ENCODE data around the gene TRPC1.

TRPC1 gene

DNA sequence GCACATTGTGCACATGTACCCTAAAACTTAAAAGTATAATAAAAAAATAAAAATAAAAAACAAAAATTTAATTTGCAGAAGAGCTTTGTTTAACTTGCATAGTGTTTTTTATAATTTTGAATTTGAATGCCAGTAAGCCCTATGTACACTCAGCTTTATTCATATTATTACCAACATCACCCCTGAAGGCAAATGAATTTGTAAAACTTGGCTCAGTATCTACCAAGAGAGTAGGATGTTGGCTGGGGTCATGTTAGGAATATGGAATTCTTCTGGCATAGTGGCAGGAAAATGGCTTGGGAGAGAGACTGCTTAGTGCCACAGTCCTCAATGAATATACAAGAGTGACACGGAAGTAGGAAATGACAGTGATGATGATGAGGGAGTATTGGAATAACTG lies 30.7 kb downstream of the TRPC1 start:
- no peak for TF ChIP-seq CTCF (conservative IDR thresholded peaks at IDR 0.05; ENCODE audit: low read length)
- no peak overlapping the region for H3K4me3 ChIP-seq (ENCODE audit: low read length)
- no peak for DNase-seq (ENCODE audit: low read depth)

- no peak for DNase-seq (ENCODE audit: low read depth)
- no peak for TF ChIP-seq CTCF (conservative IDR thresholded peaks at IDR 0.05; ENCODE audit: low read length)
- no peak overlapping the region for H3K4me3 ChIP-seq (ENCODE audit: low read length)
Observed at GRCh38 chr3:142768338-142768737, 44.5 kb downstream of the TRPC1 start.

DNA sequence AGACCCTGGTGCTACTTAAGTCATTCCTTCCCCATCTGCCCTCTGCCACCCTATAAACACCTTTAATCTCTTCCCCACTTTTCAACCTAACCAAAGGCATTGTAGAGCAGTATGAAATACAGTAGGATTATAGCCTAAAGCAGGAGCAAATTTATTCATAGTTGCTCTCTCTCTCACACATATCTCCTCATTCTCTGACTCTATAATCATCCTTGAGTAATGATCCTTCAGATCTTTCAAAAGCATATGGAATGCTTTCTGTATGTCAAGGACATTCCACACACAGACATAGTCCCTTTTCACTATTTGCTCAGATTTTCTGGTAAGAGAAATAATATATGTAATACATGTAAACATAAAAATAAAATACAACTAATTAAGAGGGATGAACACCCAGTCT lies 54.1 kb downstream of the TRPC1 start:
- no peak overlapping the region for H3K4me3 ChIP-seq (ENCODE audit: low read length)
- DNase-seq (ENCODE audit: low read depth): no peak
- TF ChIP-seq CTCF (conservative IDR thresholded peaks at IDR 0.05; ENCODE audit: low read length): no peak

- no peak for TF ChIP-seq CTCF (conservative IDR thresholded peaks at IDR 0.05; ENCODE audit: low read length)
- no peak overlapping the region for H3K4me3 ChIP-seq (ENCODE audit: low read length)
- no peak for DNase-seq (ENCODE audit: low read depth)
Observed at GRCh38 chr3:142778541-142778940, 54.7 kb downstream of the TRPC1 start.

GRCh38 chr3:142779591-142779990 lies 55.8 kb downstream of the TRPC1 start:
- no peak for TF ChIP-seq CTCF (conservative IDR thresholded peaks at IDR 0.05; ENCODE audit: low read length)
- no peak overlapping the region for H3K4me3 ChIP-seq (ENCODE audit: low read length)
- no peak for DNase-seq (ENCODE audit: low read depth)

GRCh38 chr3:142782616-142783015 lies 58.8 kb downstream of the TRPC1 start:
- no peak for DNase-seq (ENCODE audit: low read depth)
- H3K4me3 ChIP-seq (ENCODE audit: low read length): no peak overlapping the region
- TF ChIP-seq CTCF (conservative IDR thresholded peaks at IDR 0.05; ENCODE audit: low read length): no peak

- H3K4me3 ChIP-seq (ENCODE audit: low read length): no peak overlapping the region
- TF ChIP-seq CTCF (conservative IDR thresholded peaks at IDR 0.05; ENCODE audit: low read length): no peak
- DNase-seq (ENCODE audit: low read depth): no peak
Observed at GRCh38 chr3:142784228-142784627, 60.4 kb downstream of the TRPC1 start.
